Muscle layer of duodenum (tissue), 2 donors: Measurements from ENCODE around the gene PCNX2.

Experiments
- H3K27ac ChIP-seq: one replicate; pipeline ENCODE4 v1.7.0; 2013; ENCODE audit warnings: mild to moderate bottlenecking, low read length
- H3K27me3 ChIP-seq: one replicate; pipeline ENCODE4 v1.7.0; 2013; ENCODE audit warnings: low read depth, mild to moderate bottlenecking, control low read depth, low read length
- H3K36me3 ChIP-seq, 2 donors: one replicate each; pipeline ENCODE4 v1.7.0; 2013; ENCODE audit warnings: low read length in 2 of 2, control low read depth in 1 of 2, mild to moderate bottlenecking in 1 of 2; ENCODE audit not compliant: insufficient read depth in 2 of 2, control insufficient read depth in 1 of 2
- H3K4me1 ChIP-seq, 2 donors: one replicate each; pipeline ENCODE4 v1.7.0; 2013; ENCODE audit warnings: low read length in 2 of 2, mild to moderate bottlenecking in 2 of 2, control low read depth in 1 of 2, moderate library complexity in 1 of 2; ENCODE audit not compliant: insufficient read depth in 2 of 2, control insufficient read depth in 1 of 2
- H3K4me3 ChIP-seq, 2 donors: one replicate each; pipeline ENCODE4 v1.7.0; 2013; ENCODE audit warnings: low read length in 2 of 2, low read depth in 1 of 2, mild to moderate bottlenecking in 1 of 2
- H3K9me3 ChIP-seq, 2 donors: one replicate each; pipeline ENCODE4 v1.7.0; 2013; ENCODE audit warnings: low read length in 2 of 2, control low read depth in 1 of 2, mild to moderate bottlenecking in 1 of 2; ENCODE audit not compliant: control insufficient read depth in 1 of 2
- donor health status: healthy.

The PCNX2 gene

DNA sequence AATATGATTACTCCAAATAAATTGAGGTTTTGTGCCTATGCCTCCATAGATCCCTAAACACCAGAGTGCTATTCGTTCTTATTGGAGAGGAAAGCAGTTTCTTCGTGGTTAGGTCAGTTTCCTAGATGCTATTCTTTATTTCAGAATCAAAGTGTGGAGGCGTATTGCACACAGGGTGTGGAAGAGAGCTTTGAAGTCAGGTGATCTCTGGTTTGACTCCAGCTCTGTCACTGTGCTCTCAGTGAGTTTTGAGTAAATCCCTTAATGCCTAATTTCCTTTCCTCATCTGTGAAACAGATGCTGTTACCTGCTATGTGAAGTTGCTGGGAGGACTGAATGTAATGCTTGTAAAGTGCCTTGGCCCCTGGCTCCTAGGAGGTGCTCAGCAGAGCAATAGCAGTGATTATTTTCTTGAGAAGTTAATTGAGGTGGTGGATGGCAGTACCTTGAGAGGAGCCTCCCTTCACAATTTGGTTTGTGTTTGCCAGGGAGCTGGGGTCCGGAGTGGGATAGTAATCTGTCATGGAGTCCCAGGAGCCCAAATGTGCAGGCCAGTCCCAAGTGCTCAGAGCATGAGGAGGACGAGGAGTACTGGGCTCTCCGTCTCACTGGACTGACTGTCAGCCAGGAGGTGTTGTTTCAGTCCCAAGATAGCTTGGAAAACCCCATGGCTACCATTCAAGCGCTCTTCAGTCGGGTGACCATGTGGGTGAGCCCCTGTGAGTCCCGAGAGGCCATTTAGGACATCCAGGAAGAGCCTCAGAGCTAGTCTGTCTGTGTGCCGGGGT is 330.2 kb downstream of the PCNX2 start:
- peaks cover 3 to 5% of the 10 kb centered on the region in 2 donors for H3K4me1 ChIP-seq
- H3K4me3 ChIP-seq: no peak overlapping the region
- H3K27ac ChIP-seq: no peak overlapping the region
- H3K36me3 ChIP-seq: peaks cover 2 to 4% of the 10 kb centered on the region in 2 donors
- H3K9me3 ChIP-seq: no peaks in the 10 kb centered on the region
- H3K27me3 ChIP-seq: no peaks in the 10 kb centered on the region

DNA sequence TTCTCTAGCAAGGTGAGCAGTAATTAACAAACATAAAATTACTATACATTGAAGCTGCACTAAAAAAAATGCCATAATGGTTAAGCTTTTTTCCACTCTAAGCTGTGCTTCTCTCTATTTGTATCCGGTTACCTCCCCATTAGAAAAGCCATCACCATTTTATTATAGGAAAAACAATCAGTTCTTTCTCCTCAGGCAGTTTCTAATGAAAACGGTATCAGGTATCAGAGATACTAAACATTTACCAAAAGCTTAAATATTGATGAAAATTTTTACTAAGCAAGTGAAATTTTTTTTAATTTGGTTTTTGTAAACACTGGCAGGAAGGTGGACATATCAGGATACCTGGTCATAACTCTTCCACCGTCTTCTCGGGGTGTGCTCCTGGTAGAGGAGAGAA is 330.9 kb downstream of the PCNX2 start:
- H3K27ac ChIP-seq: no peak overlapping the region
- peaks cover 0 to 3% of the 10 kb centered on the region in 2 donors for H3K36me3 ChIP-seq
- H3K9me3 ChIP-seq: no peaks in the 10 kb centered on the region
- H3K4me1 ChIP-seq: peaks cover 3 to 5% of the 10 kb centered on the region in 2 donors
- no peaks in the 10 kb centered on the region for H3K27me3 ChIP-seq
- no peak overlapping the region for H3K4me3 ChIP-seq

- Histone ChIP-seq H3K4me3 (no peak overlapping the region), H3K27me3 (no peaks in the 10 kb centered on the region), H3K4me1 (peaks cover 3 to 5% of the 10 kb centered on the region in 2 donors), H3K9me3 (no peaks in the 10 kb centered on the region), H3K27ac (no peak overlapping the region), H3K36me3 (peaks cover 7 to 14% of the 10 kb centered on the region in 2 donors)
Measured at GRCh38 chr1:232962761-232963745, 332.5 kb downstream of the PCNX2 start.

DNA sequence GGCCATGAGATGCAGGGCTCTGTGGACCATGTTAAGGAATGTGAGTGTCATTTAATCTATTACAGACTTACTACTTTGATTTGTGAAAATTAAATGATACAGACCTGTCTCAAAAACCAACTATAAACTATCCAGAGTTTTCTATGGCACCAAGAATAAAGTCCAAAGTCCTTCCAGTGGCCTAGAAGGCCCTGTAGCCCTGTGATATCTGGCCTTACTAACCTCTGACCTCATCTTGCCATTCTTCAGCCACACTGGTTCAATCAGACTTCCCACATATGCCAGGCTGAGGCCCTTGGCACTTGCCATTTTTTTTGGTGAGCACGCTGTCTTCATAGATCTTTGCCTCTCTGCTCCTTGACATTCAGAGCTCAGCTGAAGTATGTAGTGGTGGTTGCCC is 337.5 kb downstream of the PCNX2 start:
- Histone ChIP-seq H3K36me3 (peaks cover 17 to 37% of the 10 kb centered on the region in 2 donors), H3K4me1 (peaks cover 0 to 5% of the 10 kb centered on the region in 2 donors)

DNA sequence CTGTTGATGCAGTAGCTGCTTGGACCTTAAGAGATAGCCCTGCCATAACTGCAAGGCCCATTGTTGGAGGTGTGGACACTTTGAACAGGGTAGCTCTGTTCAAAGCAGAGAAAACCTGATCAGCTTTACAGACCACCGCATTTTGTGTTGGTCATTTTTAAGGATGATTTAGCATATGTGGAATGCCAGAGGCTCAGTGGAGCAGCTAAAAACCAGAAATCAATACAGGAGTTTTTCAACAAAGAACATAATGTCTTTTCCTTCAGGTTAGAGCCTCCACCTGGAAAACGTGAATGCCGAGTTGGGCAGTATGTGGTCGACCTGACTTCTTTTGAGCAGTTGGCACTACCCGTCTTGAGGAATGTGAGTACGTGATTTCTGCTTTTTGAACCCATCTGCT is 339.4 kb downstream of the PCNX2 start:
- Histone ChIP-seq H3K4me1 (peaks cover 7 to 14% of the 10 kb centered on the region in 2 donors), H3K4me3 (no peak overlapping the region), H3K27ac (no peak overlapping the region), H3K36me3 (peaks cover 17 to 37% of the 10 kb centered on the region in 2 donors), H3K9me3 (no peaks in the 10 kb centered on the region), H3K27me3 (no peaks in the 10 kb centered on the region)

More for the DNA sequence above, 337.5 kb downstream of the PCNX2 start:
- Histone ChIP-seq H3K9me3 (no peaks in the 10 kb centered on the region), H3K27me3 (no peaks in the 10 kb centered on the region), H3K4me3 (no peak overlapping the region), H3K27ac (no peak overlapping the region)

- Histone ChIP-seq H3K27me3 (no peaks in the 10 kb centered on the region), H3K4me3 (no peak overlapping the region), H3K36me3 (peaks cover 17 to 36% of the 10 kb centered on the region in 2 donors), H3K9me3 (no peaks in the 10 kb centered on the region), H3K4me1 (peaks cover 7 to 14% of the 10 kb centered on the region in 2 donors), H3K27ac (no peak overlapping the region)
Measured at GRCh38 chr1:232954594-232955365, 340.7 kb downstream of the PCNX2 start.

GRCh38 chr1:232952514-232953499 is 342.7 kb downstream of the PCNX2 start:
- Histone ChIP-seq H3K9me3 (no peaks in the 10 kb centered on the region), H3K36me3 (peaks cover 8 to 22% of the 10 kb centered on the region in 2 donors), H3K27ac (no peak overlapping the region), H3K4me3 (no peak overlapping the region), H3K27me3 (no peaks in the 10 kb centered on the region), H3K4me1 (peaks cover 7 to 14% of the 10 kb centered on the region in 2 donors)

GRCh38 chr1:232951605-232952004 is 343.9 kb downstream of the PCNX2 start:
- H3K27ac ChIP-seq: no peak overlapping the region
- peaks cover 7 to 14% of the 10 kb centered on the region in 2 donors for H3K4me1 ChIP-seq
- peaks cover 5 to 10% of the 10 kb centered on the region in 2 donors for H3K36me3 ChIP-seq
- no peaks in the 10 kb centered on the region for H3K27me3 ChIP-seq
- H3K9me3 ChIP-seq: no peaks in the 10 kb centered on the region
- H3K4me3 ChIP-seq: peak overlapping the region; percentile 84 to 96

GRCh38 chr1:232951180-232951579 is 344.3 kb downstream of the PCNX2 start:
- H3K36me3 ChIP-seq: peaks cover 3 to 6% of the 10 kb centered on the region in 2 donors
- peaks cover 7 to 14% of the 10 kb centered on the region in 2 donors for H3K4me1 ChIP-seq
- H3K27me3 ChIP-seq: no peaks in the 10 kb centered on the region
- H3K9me3 ChIP-seq: no peaks in the 10 kb centered on the region
- no peak overlapping the region for H3K27ac ChIP-seq
- peak overlapping the region; percentile 84 to 96 for H3K4me3 ChIP-seq
